Fibroblast of peridontal ligament (primary cell): ENCODE results near the gene SLC13A2.

Source experiments
- DNase-seq: peaks from one replicate; pipeline ENCODE4 v3.0.0-alpha.2; 2010; ENCODE audit errors: extremely low read depth

The SLC13A2 gene

GRCh38 chr17:28534740-28535375, 61.4 kb downstream of the SLC13A2 start:
- no peak for DNase-seq

GRCh38 chr17:28536532-28537218, 63.2 kb downstream of the SLC13A2 start:
- DNase-seq: no peak

- no peak for DNase-seq
Observed at GRCh38 chr17:28537219-28537610, 63.8 kb downstream of the SLC13A2 start.

GRCh38 chr17:28538296-28538895, 65.0 kb downstream of the SLC13A2 start:
- no peak for DNase-seq

GRCh38 chr17:28540231-28540630, 66.8 kb downstream of the SLC13A2 start:
- DNase-seq: no peak

GRCh38 chr17:28541439-28541838, 68.0 kb downstream of the SLC13A2 start:
- no peak for DNase-seq

- DNase-seq: no peak
Observed at GRCh38 chr17:28544402-28545140, 71.1 kb downstream of the SLC13A2 start.

- no peak for DNase-seq
Observed at GRCh38 chr17:28545141-28545503, 71.7 kb downstream of the SLC13A2 start.

- no peak for DNase-seq
Observed at GRCh38 chr17:28545787-28546415, 72.5 kb downstream of the SLC13A2 start.

- no peak for DNase-seq
Observed at GRCh38 chr17:28547096-28547622, 73.7 kb downstream of the SLC13A2 start.
